ENCODE measurements around the gene ZBTB44.

DNA sequence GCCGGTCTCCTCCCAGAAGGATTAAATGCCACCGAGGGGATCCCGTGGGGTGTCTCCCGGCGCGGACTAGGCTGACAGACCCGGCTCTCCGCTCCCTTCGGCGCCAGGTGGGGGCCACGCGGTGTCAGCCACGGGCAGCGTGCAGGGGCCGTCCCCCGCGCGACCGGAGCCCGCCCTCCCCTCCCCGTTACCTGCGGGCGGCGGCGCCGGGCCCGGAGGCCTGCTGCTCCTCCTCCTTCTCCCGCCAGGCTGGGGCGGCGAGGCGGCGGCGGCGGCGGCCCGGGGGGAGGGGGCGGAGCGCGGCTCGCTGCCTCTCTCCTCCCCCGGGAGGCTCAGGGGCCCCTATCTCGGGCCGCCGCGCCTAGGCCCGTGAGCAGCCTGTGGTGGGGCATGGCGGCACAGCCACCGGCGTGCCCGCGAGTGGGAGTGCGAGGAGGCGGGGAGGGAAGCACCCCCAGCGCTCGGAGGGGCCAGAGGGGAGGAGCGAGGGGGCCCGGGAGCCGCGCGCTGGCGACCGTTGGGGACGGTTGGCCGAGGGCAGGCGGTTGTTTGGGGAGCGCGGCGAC lies 450 bp downstream of the ZBTB44 start:
- TF ChIP-seq ESRRG (CRISPR knock-in tag; IDR thresholded peaks at IDR 0.05) = no peak
- no peak for TF ChIP-seq ARNTL (CRISPR knock-in tag; IDR thresholded peaks at IDR 0.05; ENCODE audit: borderline replicate concordance, low read depth)
- TF ChIP-seq BACH2 (CRISPR knock-in tag; IDR thresholded peaks at IDR 0.05; ENCODE audit: borderline replicate concordance) = no peak
- no peak for TF ChIP-seq SNAI2 (CRISPR knock-in tag; IDR thresholded peaks at IDR 0.05)
